Calu3 (cell line): ENCODE data around the gene COL4A2. TPM values are rescaled to one million over a fixed set of nuclear protein-coding genes. Genes with fewer than 3 reads are reported as not detected.

Source experiments
- BruUV-seq: library from RNA; stranded (reverse); fragments of 400-500 nt; replicated peaks from 2 replicates; lab custom pipeline; 2021; lab: Mats Ljungman, UMichigan
- CTCF ChIA-PET: fragments of 300-600 bp; sonication (Branson Sonifier 250); formaldehyde crosslinking; loops from one replicate; lab custom pipeline; 2022; ENCODE audit warnings: antibody characterized with exemption; lab: Charles Lee
- DNase-seq: peaks from one replicate; pipeline ENCODE4 v3.0.0; 2022
- H3K27ac Mint-ChIP-seq: one replicate; pipeline ENCODE4 v1.8.0; 2022; ENCODE audit warnings: mixed read lengths; ENCODE audit not compliant: unreplicated experiment
- H3K27me3 Mint-ChIP-seq: one replicate; pipeline ENCODE4 v1.8.0; 2022; ENCODE audit warnings: mixed read lengths; ENCODE audit not compliant: unreplicated experiment
- H3K36me3 Mint-ChIP-seq: one replicate; pipeline ENCODE4 v1.8.0; 2022; ENCODE audit warnings: mild to moderate bottlenecking, moderate library complexity, mixed read lengths; ENCODE audit not compliant: insufficient read depth, unreplicated experiment
- H3K4me1 Mint-ChIP-seq: one replicate; pipeline ENCODE4 v1.8.0; 2022; ENCODE audit warnings: mild to moderate bottlenecking, low read depth, mixed read lengths; ENCODE audit not compliant: unreplicated experiment
- H3K4me3 Mint-ChIP-seq: one replicate; pipeline ENCODE4 v1.8.0; 2022; ENCODE audit warnings: mild to moderate bottlenecking, low read depth, moderate library complexity, mixed read lengths; ENCODE audit not compliant: unreplicated experiment
- H3K9me3 Mint-ChIP-seq: one replicate; pipeline ENCODE4 v1.8.0; 2022; ENCODE audit warnings: low read depth, mixed read lengths; ENCODE audit not compliant: unreplicated experiment
- CTCF ChIP-seq: fragments of 200-600 bp; IDR thresholded peaks from one replicate; pipeline ENCODE4 v1.8.0; 2022; ENCODE audit warnings: antibody characterized with exemption; ENCODE audit not compliant: unreplicated experiment
- intact Hi-C: fragments of 100-400 bp; cut with micrococcal nuclease; formaldehyde crosslinking; loops from one replicate; pipeline ENCODE4 v1.10.0; 2022; ENCODE audit not compliant: unreplicated experiment
- total RNA-seq: library from RNA; stranded (reverse); gene quantifications from 2 replicates; pipeline ENCODE4 v1.2.3, GENCODE V29; 2022

Gene COL4A2
- total RNA-seq, 1 experiment from 2014 or later: 0.42 TPM

- TF ChIP-seq CTCF: no peak
- no peak for DNase-seq
- BruUV-seq: no TSS peak
- CTCF ChIA-PET: interaction anchor here (1.4 kb wide), 1 partner anchor 70 kb away, joined by 4 read pairs; no protein-coding TSS in a partner anchor
- Mint-ChIP-seq H3K36me3 (no peaks in the 10 kb centered on the region), H3K4me3 (no peak overlapping the region), H3K27ac (no peak overlapping the region), H3K27me3 (no peaks in the 10 kb centered on the region), H3K9me3 (no peaks in the 10 kb centered on the region), H3K4me1 (peaks cover 8% of the 10 kb centered on the region)
- intact Hi-C loops: loop anchor here (2.0 to 10.0 kb wide), 2 partner anchors 69 to 97 kb away; no protein-coding TSS in a partner anchor
These were observed 150.3 kb downstream of the COL4A2 start for GRCh38 chr13:110457361-110457760.

GRCh38 chr13:110458017-110458416 lies 150.9 kb downstream of the COL4A2 start:
- Mint-ChIP-seq H3K27ac (no peak overlapping the region), H3K36me3 (no peaks in the 10 kb centered on the region), H3K27me3 (no peaks in the 10 kb centered on the region), H3K4me1 (peaks cover 8% of the 10 kb centered on the region), H3K9me3 (no peaks in the 10 kb centered on the region), H3K4me3 (no peak overlapping the region)
- intact Hi-C loops: loop anchor here (10.0 kb wide), 1 partner anchor 97 kb away; no protein-coding TSS in a partner anchor
- DNase-seq: no peak
- no TSS peak for BruUV-seq
- CTCF ChIA-PET: interaction anchor here (1.4 kb wide), 1 partner anchor 69 kb away, joined by 4 read pairs; no protein-coding TSS in a partner anchor
- TF ChIP-seq CTCF: no peak

- Mint-ChIP-seq H3K27ac (no peak overlapping the region), H3K36me3 (no peaks in the 10 kb centered on the region), H3K4me1 (peaks cover 8% of the 10 kb centered on the region), H3K27me3 (no peaks in the 10 kb centered on the region), H3K4me3 (no peak overlapping the region), H3K9me3 (no peaks in the 10 kb centered on the region)
- CTCF ChIA-PET: interaction anchor here (1.4 kb wide), 1 partner anchor 69 kb away, joined by 4 read pairs; no protein-coding TSS in a partner anchor
- BruUV-seq: no TSS peak
- intact Hi-C loops: loop anchor here (10.0 kb wide), 1 partner anchor 96 kb away; no protein-coding TSS in a partner anchor
- no peak for DNase-seq
- TF ChIP-seq CTCF: no peak
These were observed 151.7 kb downstream of the COL4A2 start for GRCh38 chr13:110458594-110459365.

- Mint-ChIP-seq H3K27me3 (no peaks in the 10 kb centered on the region), H3K4me1 (no peaks in the 10 kb centered on the region), H3K4me3 (no peak overlapping the region), H3K27ac (no peak overlapping the region), H3K9me3 (no peaks in the 10 kb centered on the region), H3K36me3 (no peaks in the 10 kb centered on the region)
- no TSS peak for BruUV-seq
- CTCF ChIA-PET: no interaction called here
- no peak for TF ChIP-seq CTCF
- intact Hi-C loops: no loop called here
- DNase-seq: no peak
These were observed 155.0 kb downstream of the COL4A2 start for GRCh38 chr13:110462091-110462490.
